ENCODE data around the gene TEDC1.

The TEDC1 gene

DNA sequence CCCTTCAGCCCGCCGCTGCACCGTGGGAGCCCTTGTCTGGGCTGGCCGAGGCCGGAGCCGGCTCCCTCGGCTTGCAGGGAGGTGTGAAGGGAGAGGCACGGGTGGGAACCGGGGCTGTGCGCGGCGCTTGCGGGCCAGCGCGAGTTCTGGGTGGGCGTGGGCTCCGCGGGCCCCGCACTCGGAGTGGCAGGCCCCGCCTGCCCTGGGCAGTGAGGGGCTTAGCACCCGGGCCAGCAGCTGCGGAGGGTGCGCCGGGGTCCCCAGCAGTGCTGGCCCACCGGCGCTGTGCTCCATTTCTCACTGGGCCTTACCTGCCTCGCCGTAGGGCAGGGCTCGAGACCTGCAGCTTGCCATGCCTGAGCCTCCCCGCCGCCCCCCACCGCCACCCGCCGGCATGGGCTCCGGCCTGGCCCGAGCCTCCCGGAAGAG lies 56.7 kb downstream of the TEDC1 start:
- no peak for DNase-seq

Measured in NCI-H1417 treated with DMSO at 0.1 percent for 48 hours (cell line).